GM12878 (cell line): Measurements from ENCODE around the gene STK35. TPM values are rescaled to one million over a fixed set of nuclear protein-coding genes. Genes with fewer than 3 reads are reported as not detected.

Source experiments
- ATAC-seq: fragments of 200-7000 bp; cut with Tn5 transposase; 3 replicates; pipeline ENCODE4 v1.9.1; 2020; ENCODE audit warnings: mild to moderate bottlenecking, moderate library complexity
- BruUV-seq: library from RNA; stranded (reverse); fragments of 400-500 nt; replicated peaks from 2 replicates; lab custom pipeline; 2021; lab: Mats Ljungman, UMichigan
- CTCF ChIA-PET: fragments of 300-600 bp; sonication (Branson Sonifier 250); formaldehyde crosslinking; extraction: SDS; loops from one replicate; lab custom pipeline; 2021; ENCODE audit warnings: inconsistent platforms; lab: Yijun Ruan, JAX
- POLR2A ChIA-PET: fragments of 350-600 bp; formaldehyde crosslinking; extraction: SDS; loops from one replicate; lab custom pipeline; 2021; ENCODE audit warnings: inconsistent platforms; lab: Charles Lee
- RAD21 ChIA-PET: fragments of 300-600 bp; sonication (Branson Sonifier 250); formaldehyde crosslinking; loops from one replicate; lab custom pipeline; 2023; ENCODE audit warnings: antibody characterized with exemption; ENCODE audit not compliant: unreplicated experiment; lab: Charles Lee
- SMC1A ChIA-PET: fragments of 300-600 bp; sonication (Branson Sonifier 250); formaldehyde crosslinking; loops from one replicate; lab custom pipeline; 2023; ENCODE audit not compliant: unreplicated experiment, uncharacterized antibody; lab: Charles Lee
- DNase-seq: peaks from one replicate; pipeline ENCODE4 v3.0.0-alpha.2; 2011; ENCODE audit warnings: low read depth, low spot score
- FAIRE-seq: peaks from 3 replicates; lab custom pipeline; 2011; peaks lifted over from hg19 to GRCh38; lab: Jason Lieb, UNC
- H2AFZ ChIP-seq: 2 replicates; pipeline ENCODE4 v1.6.0; 2011; ENCODE audit warnings: low read depth, low read length, control low read depth; ENCODE audit not compliant: control insufficient read depth
- H3K27ac ChIP-seq: 2 replicates; pipeline ENCODE4 v1.5.1; 2011; ENCODE audit warnings: control low read depth; ENCODE audit not compliant: control insufficient read depth, insufficient read depth
- H3K27me3 ChIP-seq, 2 experiments: replicated peaks in 1 of 2; 2 replicates each; pipeline versions ENCODE4 v1.6.0 to v1.6.1; 2011; ENCODE audit warnings: low read length in 1 of 2; ENCODE audit not compliant: control insufficient read depth in 2 of 2, insufficient read depth in 2 of 2
- H3K36me3 ChIP-seq, 2 experiments: 2 replicates each; pipeline ENCODE4 v1.5.1; 2011; ENCODE audit warnings: low read length in 1 of 2; ENCODE audit not compliant: control insufficient read depth in 2 of 2, insufficient read depth in 2 of 2
- H3K4me1 ChIP-seq: 2 replicates; pipeline ENCODE4 v1.6.1; 2011; ENCODE audit warnings: mild to moderate bottlenecking, low read length, moderate library complexity, mixed read lengths; ENCODE audit not compliant: control insufficient read depth, insufficient read depth
- H3K4me2 ChIP-seq: 2 replicates; pipeline ENCODE4 v1.6.0; 2011; ENCODE audit warnings: control low read depth; ENCODE audit not compliant: control insufficient read depth, insufficient read depth
- H3K4me3 ChIP-seq: fragments of 200-600 bp; sonication (generic); 2 replicates; pipeline ENCODE4 v1.5.1; 2016
- H3K79me2 ChIP-seq: 2 replicates; pipeline ENCODE4 v1.6.0; 2011; ENCODE audit warnings: low read length; ENCODE audit not compliant: control insufficient read depth, insufficient read depth
- H3K9ac ChIP-seq: 2 replicates; pipeline ENCODE4 v1.8.0; 2011; ENCODE audit warnings: low read length, control low read depth, mixed read lengths; ENCODE audit not compliant: control insufficient read depth, insufficient read depth
- H3K9me3 ChIP-seq: replicated peaks from 3 replicates; pipeline ENCODE4 v1.5.1; 2011; ENCODE audit warnings: mild to moderate bottlenecking, low read length; ENCODE audit not compliant: control insufficient read depth, insufficient read depth
- H4K20me1 ChIP-seq: 2 replicates; pipeline ENCODE4 v1.6.0; 2011; ENCODE audit not compliant: control insufficient read depth, insufficient read depth
- ATF7 ChIP-seq: fragments of 450-650 bp; IDR thresholded peaks from 2 replicates; pipeline ENCODE4 v1.6.1; 2016; ENCODE audit warnings: low read depth, mild to moderate bottlenecking
- CHD2 ChIP-seq: IDR thresholded peaks from 2 replicates; pipeline ENCODE4 v1.6.1; 2011; ENCODE audit warnings: low read depth, low read length, improper control_type of control experiment, borderline replicate concordance
- NR2C1 ChIP-seq: fragments of 450-650 bp; IDR thresholded peaks from 2 replicates; pipeline ENCODE4 v1.6.1; 2017; ENCODE audit warnings: antibody characterized with exemption, mild to moderate bottlenecking, moderate library complexity
- PML ChIP-seq: IDR thresholded peaks from 2 replicates; pipeline ENCODE4 v1.6.1; 2012; ENCODE audit warnings: low read length, inconsistent platforms
- POU2F2 ChIP-seq: IDR thresholded peaks from 3 replicates; pipeline ENCODE4 v1.6.1; 2011; ENCODE audit warnings: low read depth, mild to moderate bottlenecking, low read length, borderline replicate concordance
- RAD51 ChIP-seq: fragments of 450-650 bp; IDR thresholded peaks from 2 replicates; pipeline ENCODE4 v1.6.1; 2016; ENCODE audit warnings: moderate library complexity, mild to moderate bottlenecking, inconsistent platforms
- RBBP5 ChIP-seq: fragments of 200-600 bp; sonication (generic); conservative IDR thresholded peaks from 2 replicates; pipeline ENCODE4 v1.6.1; 2016
- RFX5 ChIP-seq: IDR thresholded peaks from 2 replicates; pipeline ENCODE4 v1.6.1; 2011; ENCODE audit warnings: low read depth, low read length, improper control_type of control experiment
- TARDBP ChIP-seq: IDR thresholded peaks from 2 replicates; pipeline ENCODE4 v1.6.1; 2016; ENCODE audit warnings: borderline replicate concordance
- ZNF207 ChIP-seq: fragments of 450-650 bp; IDR thresholded peaks from 2 replicates; pipeline ENCODE4 v1.6.1; 2014; ENCODE audit warnings: antibody characterized with exemption, mild to moderate bottlenecking, borderline replicate concordance
- WGBS: methylation state at CpG from one replicate; pipeline ENCODE4 v1.1.6; 2016; ENCODE audit warnings: low lambda C conversion rate; ENCODE audit not compliant: insufficient replicate concordance, insufficient coverage; ENCODE audit errors: missing lambda C conversion rate; 5-methylcytosine and 5-hydroxymethylcytosine counted together
- in situ Hi-C: fragments of 300-500 bp; cut with MboI; formaldehyde crosslinking; loops from 9 replicates; pipeline ENCODE4 v1.14.3; 2018; ENCODE audit warnings: mixed read lengths
- intact Hi-C: fragments of 100-400 bp; cut with micrococcal nuclease; formaldehyde crosslinking; loops from one replicate; pipeline ENCODE4 v1.14.2; 2022; ENCODE audit not compliant: unreplicated experiment
- polyA plus RNA-seq, 11 experiments: library from polyadenylated mRNA; depleted of rRNA in 4 of 11; unstranded in 6 of 11; stranded (reverse) in 5 of 11; fragments of >200 nt; fragmentation: Nextera tagmentation in 4 of 11; fragmentation: Illumina TruSeq in 1 of 11; extraction: Ambion mirVana in 4 of 11; extraction: Trizol in 1 of 11; gene quantifications; 1 replicate in 1 of 11; 2 replicates in 10 of 11; pipeline versions ENCODE4 v1.2.1 to v1.2.3, GENCODE V29; 2011 to 2016; ENCODE audit warnings: inconsistent platforms in 2 of 11, missing spikeins in 2 of 11, low read depth in 1 of 11
- total RNA-seq, 4 experiments: library from RNA; depleted of rRNA in 3 of 4; stranded (reverse); fragments of >200 nt in 3 of 4; fragmentation: Illumina TruSeq in 1 of 4; extraction: Trizol in 1 of 4; gene quantifications; 2 replicates each; pipeline versions ENCODE4 v1.2.1 to v1.2.3, GENCODE V29; 2013 to 2021
- TF ChIP-seq, protein P1 (sequence below): fragments of 450-650 bp; IDR thresholded peaks from 2 replicates; pipeline ENCODE4 v1.6.1; 2017; ENCODE audit warnings: borderline replicate concordance
- TF ChIP-seq, protein P2 (sequence below): IDR thresholded peaks from 2 replicates; pipeline ENCODE4 v1.6.1; 2012; ENCODE audit warnings: low read depth, low read length, improper control_type of control experiment
- TF ChIP-seq, protein P3 (sequence below): fragments of 450-650 bp; IDR thresholded peaks from 2 replicates; pipeline ENCODE4 v1.6.1; 2014; ENCODE audit warnings: mild to moderate bottlenecking
- TF ChIP-seq, protein P4 (sequence below): fragments of 450-650 bp; IDR thresholded peaks from 2 replicates; pipeline ENCODE4 v1.6.1; 2017; ENCODE audit warnings: mild to moderate bottlenecking, low read depth, inconsistent platforms; ENCODE audit not compliant: poor library complexity, severe bottlenecking
- TF ChIP-seq, protein P5 (sequence below): fragments of 450-650 bp; IDR thresholded peaks from 2 replicates; pipeline ENCODE4 v1.6.1; 2017; ENCODE audit warnings: antibody characterized with exemption, mild to moderate bottlenecking, moderate library complexity

The STK35 gene
- total and polyA plus RNA-seq, 10 of the 15 experiments (the other 5 are each of a cell fraction or from before 2014, with no cell fraction given), result 2.9 to 19.4 (median 9.6) TPM

DNA sequence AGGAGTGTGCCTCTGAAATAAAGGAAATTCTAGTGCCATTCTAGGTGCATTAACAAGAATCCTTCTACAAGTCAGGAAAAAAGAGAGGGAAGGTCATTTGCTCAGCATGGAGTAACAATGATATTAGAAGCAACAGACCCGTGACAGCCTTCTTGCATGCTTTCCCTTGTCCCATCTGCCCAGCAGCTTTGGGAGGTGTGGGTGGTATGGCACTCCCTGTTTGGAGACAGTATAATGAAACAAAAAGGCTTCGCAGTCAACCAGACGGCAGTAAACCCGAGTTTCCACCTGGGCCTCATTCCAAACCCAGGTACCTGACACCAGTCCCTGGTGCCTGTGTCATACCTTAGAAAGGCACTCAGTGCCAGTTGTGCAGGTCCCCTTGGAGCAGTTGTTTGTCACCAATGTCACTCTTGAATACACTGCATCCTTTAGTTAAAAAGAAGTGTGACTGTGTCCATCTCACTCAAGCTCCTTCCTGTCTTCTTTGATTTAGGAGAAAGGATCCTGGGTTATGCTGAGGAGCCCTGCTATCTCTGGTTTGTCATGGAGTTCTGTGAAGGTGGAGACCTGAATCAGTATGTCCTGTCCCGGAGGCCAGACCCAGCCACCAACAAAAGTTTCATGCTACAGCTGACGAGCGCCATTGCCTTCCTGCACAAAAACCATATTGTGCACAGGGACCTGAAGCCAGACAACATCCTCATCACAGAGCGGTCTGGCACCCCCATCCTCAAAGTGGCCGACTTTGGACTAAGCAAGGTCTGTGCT is 14.7 kb downstream of the STK35 start:
- H3K79me2 ChIP-seq, result peaks cover 50% of the 10 kb centered on the region
- RAD21 ChIA-PET, result no interaction called here
- no peak overlapping the region for H3K27ac ChIP-seq
- no peak for FAIRE-seq
- in situ Hi-C loops (no loop called here), intact Hi-C loops (no loop called here)
- BruUV-seq, result no TSS peak
- peaks cover 8% of the 10 kb centered on the region for H3K4me1 ChIP-seq
- H4K20me1 ChIP-seq, result no peaks in the 10 kb centered on the region
- CTCF ChIA-PET, result interaction anchor here (1.1 to 1.2 kb wide), 2 partner anchors 12 to 23 kb away, joined by 3 read pairs; no protein-coding TSS in a partner anchor
- no peak for DNase-seq
- H3K4me3 ChIP-seq, result no peak overlapping the region
- TF ChIP-seq RAD51, result no peak
- no peak for TF ChIP-seq RFX5
- TF ChIP-seq, protein P1, sequence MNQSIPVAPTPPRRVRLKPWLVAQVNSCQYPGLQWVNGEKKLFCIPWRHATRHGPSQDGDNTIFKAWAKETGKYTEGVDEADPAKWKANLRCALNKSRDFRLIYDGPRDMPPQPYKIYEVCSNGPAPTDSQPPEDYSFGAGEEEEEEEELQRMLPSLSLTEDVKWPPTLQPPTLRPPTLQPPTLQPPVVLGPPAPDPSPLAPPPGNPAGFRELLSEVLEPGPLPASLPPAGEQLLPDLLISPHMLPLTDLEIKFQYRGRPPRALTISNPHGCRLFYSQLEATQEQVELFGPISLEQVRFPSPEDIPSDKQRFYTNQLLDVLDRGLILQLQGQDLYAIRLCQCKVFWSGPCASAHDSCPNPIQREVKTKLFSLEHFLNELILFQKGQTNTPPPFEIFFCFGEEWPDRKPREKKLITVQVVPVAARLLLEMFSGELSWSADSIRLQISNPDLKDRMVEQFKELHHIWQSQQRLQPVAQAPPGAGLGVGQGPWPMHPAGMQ, result no peak
- no peak for TF ChIP-seq ATF7
- TF ChIP-seq RBBP5, result no peak
- no peak for TF ChIP-seq PML
- no peak for TF ChIP-seq ZNF207
- TF ChIP-seq POU2F2, result no peak
- TF ChIP-seq, protein P2, sequence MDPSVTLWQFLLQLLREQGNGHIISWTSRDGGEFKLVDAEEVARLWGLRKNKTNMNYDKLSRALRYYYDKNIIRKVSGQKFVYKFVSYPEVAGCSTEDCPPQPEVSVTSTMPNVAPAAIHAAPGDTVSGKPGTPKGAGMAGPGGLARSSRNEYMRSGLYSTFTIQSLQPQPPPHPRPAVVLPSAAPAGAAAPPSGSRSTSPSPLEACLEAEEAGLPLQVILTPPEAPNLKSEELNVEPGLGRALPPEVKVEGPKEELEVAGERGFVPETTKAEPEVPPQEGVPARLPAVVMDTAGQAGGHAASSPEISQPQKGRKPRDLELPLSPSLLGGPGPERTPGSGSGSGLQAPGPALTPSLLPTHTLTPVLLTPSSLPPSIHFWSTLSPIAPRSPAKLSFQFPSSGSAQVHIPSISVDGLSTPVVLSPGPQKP, result no peak
- no peak for TF ChIP-seq TARDBP
- TF ChIP-seq, protein P3, sequence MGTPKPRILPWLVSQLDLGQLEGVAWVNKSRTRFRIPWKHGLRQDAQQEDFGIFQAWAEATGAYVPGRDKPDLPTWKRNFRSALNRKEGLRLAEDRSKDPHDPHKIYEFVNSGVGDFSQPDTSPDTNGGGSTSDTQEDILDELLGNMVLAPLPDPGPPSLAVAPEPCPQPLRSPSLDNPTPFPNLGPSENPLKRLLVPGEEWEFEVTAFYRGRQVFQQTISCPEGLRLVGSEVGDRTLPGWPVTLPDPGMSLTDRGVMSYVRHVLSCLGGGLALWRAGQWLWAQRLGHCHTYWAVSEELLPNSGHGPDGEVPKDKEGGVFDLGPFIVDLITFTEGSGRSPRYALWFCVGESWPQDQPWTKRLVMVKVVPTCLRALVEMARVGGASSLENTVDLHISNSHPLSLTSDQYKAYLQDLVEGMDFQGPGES, result no peak
- TF ChIP-seq, protein P4, sequence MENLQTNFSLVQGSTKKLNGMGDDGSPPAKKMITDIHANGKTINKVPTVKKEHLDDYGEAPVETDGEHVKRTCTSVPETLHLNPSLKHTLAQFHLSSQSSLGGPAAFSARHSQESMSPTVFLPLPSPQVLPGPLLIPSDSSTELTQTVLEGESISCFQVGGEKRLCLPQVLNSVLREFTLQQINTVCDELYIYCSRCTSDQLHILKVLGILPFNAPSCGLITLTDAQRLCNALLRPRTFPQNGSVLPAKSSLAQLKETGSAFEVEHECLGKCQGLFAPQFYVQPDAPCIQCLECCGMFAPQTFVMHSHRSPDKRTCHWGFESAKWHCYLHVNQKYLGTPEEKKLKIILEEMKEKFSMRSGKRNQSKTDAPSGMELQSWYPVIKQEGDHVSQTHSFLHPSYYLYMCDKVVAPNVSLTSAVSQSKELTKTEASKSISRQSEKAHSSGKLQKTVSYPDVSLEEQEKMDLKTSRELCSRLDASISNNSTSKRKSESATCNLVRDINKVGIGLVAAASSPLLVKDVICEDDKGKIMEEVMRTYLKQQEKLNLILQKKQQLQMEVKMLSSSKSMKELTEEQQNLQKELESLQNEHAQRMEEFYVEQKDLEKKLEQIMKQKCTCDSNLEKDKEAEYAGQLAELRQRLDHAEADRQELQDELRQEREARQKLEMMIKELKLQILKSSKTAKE, result no peak
- no peak for TF ChIP-seq CHD2
- no peak for TF ChIP-seq NR2C1
- TF ChIP-seq, protein P5, sequence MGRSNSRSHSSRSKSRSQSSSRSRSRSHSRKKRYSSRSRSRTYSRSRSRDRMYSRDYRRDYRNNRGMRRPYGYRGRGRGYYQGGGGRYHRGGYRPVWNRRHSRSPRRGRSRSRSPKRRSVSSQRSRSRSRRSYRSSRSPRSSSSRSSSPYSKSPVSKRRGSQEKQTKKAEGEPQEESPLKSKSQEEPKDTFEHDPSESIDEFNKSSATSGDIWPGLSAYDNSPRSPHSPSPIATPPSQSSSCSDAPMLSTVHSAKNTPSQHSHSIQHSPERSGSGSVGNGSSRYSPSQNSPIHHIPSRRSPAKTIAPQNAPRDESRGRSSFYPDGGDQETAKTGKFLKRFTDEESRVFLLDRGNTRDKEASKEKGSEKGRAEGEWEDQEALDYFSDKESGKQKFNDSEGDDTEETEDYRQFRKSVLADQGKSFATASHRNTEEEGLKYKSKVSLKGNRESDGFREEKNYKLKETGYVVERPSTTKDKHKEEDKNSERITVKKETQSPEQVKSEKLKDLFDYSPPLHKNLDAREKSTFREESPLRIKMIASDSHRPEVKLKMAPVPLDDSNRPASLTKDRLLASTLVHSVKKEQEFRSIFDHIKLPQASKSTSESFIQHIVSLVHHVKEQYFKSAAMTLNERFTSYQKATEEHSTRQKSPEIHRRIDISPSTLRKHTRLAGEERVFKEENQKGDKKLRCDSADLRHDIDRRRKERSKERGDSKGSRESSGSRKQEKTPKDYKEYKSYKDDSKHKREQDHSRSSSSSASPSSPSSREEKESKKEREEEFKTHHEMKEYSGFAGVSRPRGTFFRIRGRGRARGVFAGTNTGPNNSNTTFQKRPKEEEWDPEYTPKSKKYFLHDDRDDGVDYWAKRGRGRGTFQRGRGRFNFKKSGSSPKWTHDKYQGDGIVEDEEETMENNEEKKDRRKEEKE, result no peak
- SMC1A ChIA-PET, result no interaction called here
- H3K4me2 ChIP-seq, result no peak overlapping the region
- no peak for ATAC-seq
- peaks cover 13 to 16% of the 10 kb centered on the region in 2 experiments; a peak in 3 of 4 replicates for H3K36me3 ChIP-seq
- H3K27me3 ChIP-seq, result no peaks in the 10 kb centered on the region
- POLR2A ChIA-PET, result no interaction called here
- H3K9me3 ChIP-seq, result no peaks in the 10 kb centered on the region
- WGBS, result 97% methylated on average over 9 of the region's 9 CpGs
- no peak overlapping the region for H3K9ac ChIP-seq
- no peak overlapping the region for H2AFZ ChIP-seq
